Gastrocnemius medialis (tissue), 4 donors: ENCODE data around the gene ENPP3. TPM values are rescaled to one million over a fixed set of nuclear protein-coding genes. Genes with fewer than 3 reads are reported as not detected.

Experiments used
- ATAC-seq, 2 donors: fragments of 150-250 bp; one replicate each; pipeline ENCODE4 v1.9.1; 2016
- DNase-seq, 2 donors: peaks; one replicate each; pipeline ENCODE4 v3.0.0-alpha.2; 2019
- H3K27ac ChIP-seq, 4 donors: fragments of 200-600 bp; sonication (generic); 1 replicate in 1 of 4; 2 replicates in 3 of 4; pipeline ENCODE4 v1.5.1; 2016 to 2018; ENCODE audit warnings: mild to moderate bottlenecking in 2 of 4, moderate library complexity in 1 of 4
- H3K27me3 ChIP-seq, 3 donors: fragments of 200-600 bp; sonication (generic) in 2 of 3; 1 replicate in 1 of 3; 2 replicates in 2 of 3; pipeline versions ENCODE4 v1.5.1 to v1.6.0; 2016 to 2019; ENCODE audit warnings: mild to moderate bottlenecking in 1 of 3, moderate library complexity in 1 of 3
- H3K36me3 ChIP-seq, 2 donors: fragments of 200-600 bp; sonication (generic) in 1 of 2; one replicate each; pipeline ENCODE4 v1.5.1; 2017 to 2018
- H3K4me1 ChIP-seq, 2 donors: fragments of 200-600 bp; sonication (generic) in 1 of 2; one replicate each; pipeline ENCODE4 v1.5.1; 2016 to 2017; ENCODE audit warnings: mild to moderate bottlenecking in 2 of 2
- H3K4me3 ChIP-seq, 4 donors: fragments of 200-600 bp; sonication (generic) in 3 of 4; 1 replicate in 1 of 4; 2 replicates in 3 of 4; pipeline ENCODE4 v1.5.1; 2016 to 2019; ENCODE audit warnings: mild to moderate bottlenecking in 2 of 4
- H3K9me3 ChIP-seq, 3 donors: fragments of 200-600 bp; sonication (generic) in 2 of 3; 1 replicate in 1 of 3; 2 replicates in 2 of 3; pipeline ENCODE4 v1.5.1; 2016 to 2019
- POLR2A ChIP-seq, 2 donors: fragments of 450-650 bp; IDR thresholded peaks; one replicate each; pipeline ENCODE4 v1.6.1; 2017; ENCODE audit warnings: antibody characterized with exemption in 2 of 2, mild to moderate bottlenecking in 2 of 2, moderate library complexity in 2 of 2
- in situ Hi-C, 4 donors: fragments of 200-750 bp; cut with MboI; loops; one replicate each; pipeline versions ENCODE4 v1.15.0 to v1.8.0; 2017; ENCODE audit warnings: low sequenced_read_pairs in 4 of 4
- intact Hi-C: fragments of 100-400 bp; cut with DNase I; formaldehyde crosslinking; loops from one replicate; pipeline ENCODE4 v1.15.1; 2023; ENCODE audit warnings: low total_unique reads
- total RNA-seq, 4 donors: library from RNA; depleted of rRNA; stranded (reverse); fragments of >200 nt; gene quantifications; one replicate each; pipeline versions ENCODE4 v1.1.0 to v1.2.3, GENCODE V29; 2016
- TF ChIP-seq, protein P1 (sequence below), 5 experiments: fragments of 450-650 bp in 3 of 5; fragments of 200-600 bp in 2 of 5; sonication (generic) in 2 of 5; IDR thresholded peaks in 4 of 5; conservative IDR thresholded peaks in 1 of 5; 1 replicate in 4 of 5; 2 replicates in 1 of 5; pipeline ENCODE4 v1.5.1; 2016 to 2019; ENCODE audit warnings: antibody characterized with exemption in 5 of 5, mild to moderate bottlenecking in 3 of 5, moderate library complexity in 3 of 5

ENPP3 gene
- total RNA-seq, 4 donors from 2014 or later, result 0.07 TPM; not detected in 3

DNA sequence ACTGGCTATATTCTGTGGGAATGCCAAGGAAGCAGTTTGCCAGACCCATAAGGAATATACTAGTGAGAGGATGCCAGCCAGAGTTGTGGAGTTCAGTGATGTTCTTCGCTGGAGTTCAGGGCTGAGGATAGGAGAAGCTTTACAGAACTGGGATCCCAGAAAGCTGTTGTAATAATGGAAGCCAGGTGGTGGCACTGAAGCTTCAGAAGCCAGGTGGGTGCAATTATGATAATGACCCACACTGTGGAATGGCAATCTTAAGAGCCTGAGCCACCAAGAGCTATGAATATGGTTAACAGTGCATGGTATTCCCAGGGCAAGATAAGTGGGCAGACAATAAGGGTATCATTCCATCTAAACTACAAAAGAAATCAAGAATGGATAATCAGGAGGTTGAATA lies 145.7 kb downstream of the ENPP3 start:
- ATAC-seq (no peak), DNase-seq (no peak)
- in situ Hi-C loops, result no loop called here
- H3K27me3 ChIP-seq, result no peaks in the 10 kb centered on the region
- no peak overlapping the region for H3K27ac ChIP-seq
- intact Hi-C loops, result loop anchor here (2.0 kb wide), 1 partner anchor 128 kb away; no protein-coding TSS in a partner anchor
- H3K4me1 ChIP-seq, result no peaks in the 10 kb centered on the region
- H3K9me3 ChIP-seq, result no peaks in the 10 kb centered on the region
- no peak overlapping the region for H3K4me3 ChIP-seq
- no peaks in the 10 kb centered on the region for H3K36me3 ChIP-seq
- no peak for TF ChIP-seq POLR2A (IDR thresholded peaks at IDR 0.05)
- TF ChIP-seq, protein P1, sequence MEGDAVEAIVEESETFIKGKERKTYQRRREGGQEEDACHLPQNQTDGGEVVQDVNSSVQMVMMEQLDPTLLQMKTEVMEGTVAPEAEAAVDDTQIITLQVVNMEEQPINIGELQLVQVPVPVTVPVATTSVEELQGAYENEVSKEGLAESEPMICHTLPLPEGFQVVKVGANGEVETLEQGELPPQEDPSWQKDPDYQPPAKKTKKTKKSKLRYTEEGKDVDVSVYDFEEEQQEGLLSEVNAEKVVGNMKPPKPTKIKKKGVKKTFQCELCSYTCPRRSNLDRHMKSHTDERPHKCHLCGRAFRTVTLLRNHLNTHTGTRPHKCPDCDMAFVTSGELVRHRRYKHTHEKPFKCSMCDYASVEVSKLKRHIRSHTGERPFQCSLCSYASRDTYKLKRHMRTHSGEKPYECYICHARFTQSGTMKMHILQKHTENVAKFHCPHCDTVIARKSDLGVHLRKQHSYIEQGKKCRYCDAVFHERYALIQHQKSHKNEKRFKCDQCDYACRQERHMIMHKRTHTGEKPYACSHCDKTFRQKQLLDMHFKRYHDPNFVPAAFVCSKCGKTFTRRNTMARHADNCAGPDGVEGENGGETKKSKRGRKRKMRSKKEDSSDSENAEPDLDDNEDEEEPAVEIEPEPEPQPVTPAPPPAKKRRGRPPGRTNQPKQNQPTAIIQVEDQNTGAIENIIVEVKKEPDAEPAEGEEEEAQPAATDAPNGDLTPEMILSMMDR (IDR thresholded peaks at IDR 0.05 in 4 of 5, conservative IDR thresholded peaks at IDR 0.05 in 1 of 5), result peak in 1 of 5 experiments; percentile 16

DNA sequence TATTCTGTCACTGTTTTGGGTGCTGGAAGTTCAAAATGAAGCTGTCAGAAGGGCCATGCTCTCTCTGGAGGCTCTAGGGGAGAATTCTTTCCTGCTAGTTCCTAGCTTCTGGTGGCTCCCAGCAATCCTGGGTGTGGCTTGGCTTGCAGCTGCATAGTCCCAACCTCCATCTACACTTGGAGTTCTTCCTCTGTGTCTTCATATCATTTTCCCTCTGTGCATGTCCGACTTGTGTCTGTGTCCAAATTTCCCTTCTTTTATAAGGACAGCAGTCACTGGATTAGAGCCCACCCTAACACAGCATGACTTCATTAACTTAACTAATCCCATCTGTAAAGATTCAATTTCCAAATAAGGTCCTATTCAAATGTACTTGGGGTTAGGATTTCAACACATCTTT lies 147.5 kb downstream of the ENPP3 start:
- DNase-seq (no peak), ATAC-seq (peak in 1 of 2 donors; percentile 42)
- H3K4me1 ChIP-seq, result no peaks in the 10 kb centered on the region
- no peaks in the 10 kb centered on the region for H3K9me3 ChIP-seq
- no peak overlapping the region for H3K27ac ChIP-seq
- intact Hi-C loops (no loop called here), in situ Hi-C loops (no loop called here)
- TF ChIP-seq, protein P1 (IDR thresholded peaks at IDR 0.05 in 4 of 5, conservative IDR thresholded peaks at IDR 0.05 in 1 of 5), result no peak
- TF ChIP-seq POLR2A (IDR thresholded peaks at IDR 0.05), result no peak
- no peak overlapping the region for H3K4me3 ChIP-seq
- no peaks in the 10 kb centered on the region for H3K36me3 ChIP-seq
- H3K27me3 ChIP-seq, result no peaks in the 10 kb centered on the region

DNA sequence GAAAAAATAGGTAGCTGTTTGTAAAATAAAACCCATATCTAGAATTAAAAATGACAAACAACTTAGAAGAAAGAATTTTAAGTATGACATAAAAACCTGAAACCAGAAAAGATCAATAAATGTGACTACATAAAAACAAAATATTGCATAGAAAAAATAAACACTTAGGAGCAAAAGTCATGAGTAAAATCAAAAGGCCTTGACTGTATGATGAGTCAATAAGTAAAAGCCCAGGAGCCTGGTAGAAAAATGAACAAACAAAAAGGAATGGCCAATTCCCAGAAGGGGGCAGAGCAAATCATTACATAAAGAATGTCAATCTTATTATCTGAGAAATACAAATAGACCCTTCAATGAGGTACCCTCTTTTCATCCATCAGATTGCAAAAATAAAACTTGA lies 150.0 kb downstream of the ENPP3 start:
- H3K4me1 ChIP-seq, result no peaks in the 10 kb centered on the region
- no peaks in the 10 kb centered on the region for H3K36me3 ChIP-seq
- H3K27ac ChIP-seq, result no peak overlapping the region
- DNase-seq (no peak), ATAC-seq (no peak)
- intact Hi-C loops, result no loop called here
- TF ChIP-seq POLR2A (IDR thresholded peaks at IDR 0.05), result no peak
- TF ChIP-seq, protein P1 (IDR thresholded peaks at IDR 0.05 in 4 of 5, conservative IDR thresholded peaks at IDR 0.05 in 1 of 5), result no peak
- in situ Hi-C loops, result no loop called here
- no peaks in the 10 kb centered on the region for H3K27me3 ChIP-seq
- no peak overlapping the region for H3K4me3 ChIP-seq
- H3K9me3 ChIP-seq, result no peaks in the 10 kb centered on the region

DNA sequence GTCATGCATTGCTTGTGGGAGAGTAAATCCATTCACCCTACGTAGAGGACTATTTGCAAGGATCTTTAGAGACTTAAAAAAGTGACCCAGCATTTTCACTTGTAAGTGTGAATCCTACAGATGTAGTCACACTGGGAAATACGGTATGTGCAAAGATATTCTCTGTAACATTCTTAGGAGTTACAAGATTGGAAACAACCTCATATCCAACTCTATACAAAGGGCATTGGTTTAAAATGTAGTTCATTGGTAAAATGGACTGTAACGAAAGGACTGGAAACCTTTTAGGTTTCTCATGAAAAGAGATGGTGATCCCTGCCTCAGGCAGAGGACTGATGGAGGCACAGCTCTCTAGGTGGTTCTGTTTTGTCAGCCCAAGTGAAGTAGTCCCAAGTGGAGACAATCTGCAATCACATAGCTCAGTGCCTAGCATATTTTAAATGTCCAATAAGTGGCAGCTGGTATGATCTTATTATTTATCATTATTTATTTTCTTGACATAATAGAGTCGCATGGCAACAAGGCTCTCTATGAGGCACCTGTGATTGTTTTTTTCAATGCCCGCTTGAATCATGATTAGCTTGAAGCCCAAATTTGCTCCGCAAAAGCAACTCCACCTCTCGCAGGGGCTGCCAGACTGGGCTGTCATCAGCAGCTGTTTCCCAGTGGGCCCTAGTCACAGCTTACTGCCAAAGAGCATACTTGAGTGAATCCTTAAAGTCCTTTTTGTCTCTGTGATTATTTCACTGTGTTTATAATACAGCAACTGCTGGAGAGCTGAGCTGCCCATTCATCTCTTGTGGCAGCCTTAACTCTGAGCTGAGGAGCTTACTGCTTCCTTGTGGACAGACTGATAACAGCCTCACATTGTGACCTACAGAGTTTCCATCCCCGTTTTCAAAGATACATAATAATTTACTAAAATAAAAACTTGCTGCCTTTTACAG lies 150.9 kb downstream of the ENPP3 start:
- peak; percentile 64 to 79 for ATAC-seq

More for the DNA sequence above, 150.9 kb downstream of the ENPP3 start:
- Histone ChIP-seq H3K27ac (no peak overlapping the region), H3K4me3 (no peak overlapping the region), H3K36me3 (no peaks in the 10 kb centered on the region), H3K27me3 (no peaks in the 10 kb centered on the region), H3K9me3 (no peaks in the 10 kb centered on the region), H3K4me1 (no peaks in the 10 kb centered on the region)
- intact Hi-C loops, result no loop called here
- TF ChIP-seq, protein P1 (IDR thresholded peaks at IDR 0.05 in 4 of 5, conservative IDR thresholded peaks at IDR 0.05 in 1 of 5), result no peak
- TF ChIP-seq POLR2A (IDR thresholded peaks at IDR 0.05), result no peak
- DNase-seq, result peak in 1 of 2 donors; percentile 38
- in situ Hi-C loops, result no loop called here
